ENCODE results near the gene SLC8A1.

GRCh38 chr2:40260437-40260836 lies 191.5 kb downstream of the SLC8A1 start:
- TF ChIP-seq CTCF (IDR thresholded peaks at IDR 0.05), result no peak
- no peak for TF ChIP-seq POLR2AphosphoS5 (IDR thresholded peaks at IDR 0.05)
- TF ChIP-seq POLR2A (IDR thresholded peaks at IDR 0.05), result no peak

All from upper lobe of left lung (tissue), 4 donors.